ENCODE measurements around the gene PTPRD.

Gene PTPRD

GRCh38 chr9:8640761-8641160 lies 1972.0 kb downstream of the PTPRD start (continued):
- no peak for TF ChIP-seq PRDM10 (tag by site-specific recombination; IDR thresholded peaks at IDR 0.05)
- no peak for TF ChIP-seq RBAK (tag by site-specific recombination; IDR thresholded peaks at IDR 0.05)

- ChIA-PET POLR2A (no interaction called here), CTCF (interaction anchor here (0.6 to 0.8 kb wide), 3 partner anchors 61 to 125 kb away, joined by 3 read pairs; no protein-coding TSS in a partner anchor)
- H3K9me3 ChIP-seq (ENCODE audit: control insufficient read depth, insufficient read depth, low read depth, low read length) = no peaks in the 10 kb centered on the region
- H3K4me1 ChIP-seq (ENCODE audit: control insufficient read depth, insufficient read depth, low read length) = no peaks in the 10 kb centered on the region
- no peak overlapping the region for H3K27ac ChIP-seq (ENCODE audit: extremely low read depth, low read depth, low read length)
- no peak overlapping the region for H3K4me3 ChIP-seq (ENCODE audit: low read depth, low read length)
- H3K36me3 ChIP-seq (ENCODE audit: control insufficient read depth in 2 of 2, insufficient read depth in 1 of 2, low read length in 2 of 2) = no peaks in the 10 kb centered on the region
- no peak for TF ChIP-seq PBX3 (CRISPR knock-in tag; IDR thresholded peaks at IDR 0.05)
- no peak for TF ChIP-seq ZSCAN5A (tag by site-specific recombination; IDR thresholded peaks at IDR 0.05)
- TF ChIP-seq KLF10 (tag by site-specific recombination; IDR thresholded peaks at IDR 0.05) = no peak
- no peak for TF ChIP-seq ZNF302 (tag by site-specific recombination; IDR thresholded peaks at IDR 0.05; ENCODE audit: low read depth)
- TF ChIP-seq YY1 (tag by site-specific recombination; IDR thresholded peaks at IDR 0.05) = no peak
- TF ChIP-seq GFI1B (tag by site-specific recombination; IDR thresholded peaks at IDR 0.05) = no peak
- TF ChIP-seq ZNF138 (tag by site-specific recombination; IDR thresholded peaks at IDR 0.05; ENCODE audit: borderline replicate concordance) = no peak
- no peak for TF ChIP-seq ZNF280C (tag by site-specific recombination; IDR thresholded peaks at IDR 0.05)
- no peak for TF ChIP-seq ZFP3 (tag by site-specific recombination; IDR thresholded peaks at IDR 0.05; ENCODE audit: low read depth)
- no peak for TF ChIP-seq ZNF391 (tag by site-specific recombination; IDR thresholded peaks at IDR 0.05; ENCODE audit: borderline replicate concordance, low read depth)
- no peak for TF ChIP-seq HOXA7 (CRISPR knock-in tag; IDR thresholded peaks at IDR 0.05; ENCODE audit: borderline replicate concordance)
- TF ChIP-seq SETDB1 (IDR thresholded peaks at IDR 0.05; ENCODE audit: insufficient read length, low read length) = no peak
- no peak for TF ChIP-seq ZSCAN18 (tag by site-specific recombination; IDR thresholded peaks at IDR 0.05)
- no peak for TF ChIP-seq ZIC2 (tag by site-specific recombination; IDR thresholded peaks at IDR 0.05)
- no peak for TF ChIP-seq ZNF560 (tag by site-specific recombination; IDR thresholded peaks at IDR 0.05; ENCODE audit: borderline replicate concordance)
- no peak for TF ChIP-seq ZNF404 (tag by site-specific recombination; IDR thresholded peaks at IDR 0.05)
- TF ChIP-seq INSM2 (tag by site-specific recombination; IDR thresholded peaks at IDR 0.05) = no peak
Observed at GRCh38 chr9:8637626-8638025, 1975.2 kb downstream of the PTPRD start.
